ENCODE data around the gene TLK1.
"Not testable (repeated sequence)": the region's sequence is repeated elsewhere in the genome, so short reads cannot be mapped to it uniquely, and the experiment has no call there.

TLK1 gene

GRCh38 chr2:171139860-171140259 lies 20.8 kb downstream of the TLK1 start:
- no peak for DNase-seq

GRCh38 chr2:171136024-171136423 lies 24.7 kb downstream of the TLK1 start:
- no peak for DNase-seq

GRCh38 chr2:171134624-171135230 lies 26.0 kb downstream of the TLK1 start:
- DNase-seq: no peak

GRCh38 chr2:171132086-171132485 lies 28.6 kb downstream of the TLK1 start:
- DNase-seq: no peak

- no peak for DNase-seq
These were observed 32.2 kb downstream of the TLK1 start for GRCh38 chr2:171128461-171128860.

GRCh38 chr2:171124541-171124940 lies 36.2 kb downstream of the TLK1 start:
- DNase-seq: no peak

- no peak for DNase-seq
These were observed 51.1 kb downstream of the TLK1 start for GRCh38 chr2:171109571-171109970.

GRCh38 chr2:171109020-171109419 lies 51.7 kb downstream of the TLK1 start:
- DNase-seq: no peak

GRCh38 chr2:171107803-171108202 lies 52.9 kb downstream of the TLK1 start:
- no peak for DNase-seq

- no peak for DNase-seq
These were observed 56.3 kb downstream of the TLK1 start for GRCh38 chr2:171104379-171104778.

GRCh38 chr2:171102802-171103201 lies 57.9 kb downstream of the TLK1 start:
- DNase-seq: no peak

GRCh38 chr2:171100370-171100769 lies 60.3 kb downstream of the TLK1 start:
- no peak for DNase-seq

- no peak for DNase-seq
These were observed 62.1 kb downstream of the TLK1 start for GRCh38 chr2:171098607-171099006.

- DNase-seq: no peak
These were observed 65.6 kb downstream of the TLK1 start for GRCh38 chr2:171095014-171095582.

GRCh38 chr2:171091517-171091916 lies 69.2 kb downstream of the TLK1 start:
- DNase-seq: not testable (repeated sequence)

GRCh38 chr2:171089489-171089888 lies 71.2 kb downstream of the TLK1 start:
- DNase-seq: no peak

GRCh38 chr2:171088057-171088834 lies 72.4 kb downstream of the TLK1 start:
- no peak for DNase-seq

GRCh38 chr2:171087547-171087946 lies 73.1 kb downstream of the TLK1 start:
- DNase-seq: no peak

GRCh38 chr2:171086352-171087290 lies 74.1 kb downstream of the TLK1 start:
- no peak for DNase-seq

- DNase-seq: no peak
These were observed 76.6 kb downstream of the TLK1 start for GRCh38 chr2:171084128-171084527.

- no peak for DNase-seq
These were observed 77.2 kb downstream of the TLK1 start for GRCh38 chr2:171083451-171083850.

- no peak for DNase-seq
These were observed 79.0 kb downstream of the TLK1 start for GRCh38 chr2:171081649-171082111.

- no peak for DNase-seq
These were observed 80.1 kb downstream of the TLK1 start for GRCh38 chr2:171080607-171081006.

Measured in SHP77 treated with DMSO at 0.1 percent for 48 hours (cell line).